Measurements from ENCODE around the gene KCND2.
A peak's percentile ranks its signal among the peaks of the same experiment; 100 is the strongest.

KCND2 gene

DNA sequence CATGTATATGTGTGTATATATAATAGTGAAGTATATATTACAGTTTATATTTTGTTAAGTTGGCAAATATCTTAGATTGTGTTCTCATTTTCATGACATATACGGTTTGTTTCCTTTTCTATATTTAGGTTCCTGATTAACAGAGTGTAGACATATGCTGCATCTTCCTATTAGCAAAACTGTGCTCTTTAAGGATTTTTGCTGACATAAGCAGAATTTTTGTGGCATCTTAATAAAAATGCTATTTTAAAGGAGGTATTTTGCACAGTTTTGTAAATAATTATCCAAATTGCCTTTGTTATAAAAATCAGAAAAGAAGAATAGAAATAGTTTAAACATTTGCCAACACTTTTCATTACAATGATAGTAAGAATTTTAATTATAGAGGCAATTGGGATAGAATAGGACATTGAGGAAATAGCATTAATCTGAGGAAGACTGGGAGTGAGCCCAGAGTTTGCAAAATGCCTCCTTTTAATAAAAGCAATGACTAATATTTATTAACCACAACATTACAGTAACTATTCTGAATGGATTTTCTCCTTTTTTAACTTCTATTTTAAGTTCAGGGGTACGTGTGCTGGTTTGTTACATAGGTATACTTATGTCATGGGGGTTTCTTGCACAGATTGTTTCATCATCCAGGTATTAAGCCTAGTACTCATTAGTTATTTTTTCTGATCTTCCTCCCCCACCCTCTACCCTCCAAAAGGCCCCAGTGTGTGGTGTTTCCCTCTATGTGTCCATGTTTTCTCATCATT lies 38.2 kb downstream of the KCND2 start:
- no peak for DNase-seq

GRCh38 chr7:120320218-120320961 lies 47.4 kb downstream of the KCND2 start:
- DNase-seq: no peak

GRCh38 chr7:120327054-120327453 lies 54.1 kb downstream of the KCND2 start:
- DNase-seq: no peak

DNA sequence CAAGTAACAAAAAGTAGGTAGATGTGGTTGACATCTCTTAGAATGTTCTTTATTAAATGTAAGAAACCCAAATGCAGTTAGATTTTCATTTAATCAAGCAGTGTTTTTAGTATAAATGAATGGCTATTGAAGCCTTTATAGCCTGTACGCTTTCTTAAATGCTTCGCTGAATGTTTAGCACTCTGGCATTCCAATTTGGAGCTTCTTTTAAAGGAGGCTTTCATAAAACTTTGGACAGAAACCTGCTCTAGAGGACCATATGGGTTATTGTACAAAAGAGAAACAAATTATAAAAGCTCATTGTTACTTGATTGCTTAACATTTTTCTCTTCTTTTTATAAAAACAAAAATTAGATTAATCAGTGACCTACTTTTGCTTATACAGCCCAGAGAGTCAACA lies 59.5 kb downstream of the KCND2 start:
- no peak for DNase-seq

- DNase-seq: no peak
Observed at GRCh38 chr7:120334475-120334874, 61.5 kb downstream of the KCND2 start.

GRCh38 chr7:120337308-120337907 lies 64.4 kb downstream of the KCND2 start:
- no peak for DNase-seq

DNA sequence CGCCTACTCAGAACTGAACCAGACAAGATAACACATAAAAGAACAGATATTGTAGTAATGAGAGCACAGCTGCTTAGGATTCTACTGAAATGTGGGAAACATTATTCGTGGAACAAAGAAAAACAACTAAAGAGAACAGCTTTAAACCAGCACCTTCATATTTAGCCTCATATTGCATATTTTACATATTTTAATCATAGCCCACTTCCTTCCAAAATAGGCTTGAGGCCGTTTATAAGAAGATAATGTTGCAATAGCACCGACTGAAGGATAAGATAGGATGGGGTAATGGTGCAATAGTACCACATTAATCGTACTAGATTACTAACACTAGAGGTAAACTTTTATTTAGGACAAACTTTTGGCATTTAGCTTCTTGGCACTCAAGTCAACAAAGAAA lies 71.3 kb downstream of the KCND2 start:
- no peak for DNase-seq

DNA sequence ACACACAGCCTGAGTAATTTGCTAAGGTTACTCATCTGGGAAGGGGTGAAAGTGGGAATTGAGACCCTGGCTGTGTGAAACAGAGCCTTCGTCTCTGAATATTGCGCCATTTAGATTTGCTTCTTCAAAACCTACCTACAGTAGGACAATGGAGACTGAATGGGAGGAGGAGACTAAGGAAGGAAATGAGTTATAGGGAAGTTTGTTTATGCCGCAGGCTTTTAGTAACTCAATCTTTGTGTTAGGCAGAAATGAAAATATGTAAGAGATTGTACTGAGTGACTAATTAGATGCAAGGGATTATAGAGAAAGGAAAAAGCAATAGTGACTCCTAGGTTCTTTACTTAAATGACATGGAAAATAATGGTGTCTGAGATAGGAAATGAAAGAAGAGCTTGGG lies 80.2 kb downstream of the KCND2 start:
- DNase-seq: no peak

DNA sequence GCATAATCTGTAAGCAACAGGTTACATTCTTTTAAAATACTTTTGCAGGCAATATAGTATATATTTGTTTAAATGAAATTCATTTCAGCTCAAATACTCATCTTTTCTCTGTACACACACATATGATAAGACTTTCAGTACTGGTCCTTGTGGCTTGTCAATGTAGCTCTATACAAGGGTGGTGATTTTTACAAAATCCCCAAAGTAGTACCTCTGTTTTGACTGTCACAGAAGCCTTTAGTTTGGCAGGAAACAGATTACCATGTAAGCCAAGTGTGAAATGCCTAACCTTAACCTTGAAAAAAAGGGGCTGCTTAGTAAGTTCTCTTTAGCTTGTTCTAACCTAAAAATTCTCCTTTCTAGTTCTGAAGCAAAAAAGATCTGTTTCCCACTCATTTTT lies 87.9 kb downstream of the KCND2 start:
- DNase-seq: no peak

- no peak for DNase-seq
Observed at GRCh38 chr7:120363414-120363813, 90.4 kb downstream of the KCND2 start.

GRCh38 chr7:120370954-120371353 lies 98.0 kb downstream of the KCND2 start:
- DNase-seq: no peak

- no peak for DNase-seq
Observed at GRCh38 chr7:120373174-120373573, 100.2 kb downstream of the KCND2 start.

- DNase-seq: no peak
Observed at GRCh38 chr7:120394595-120394994, 121.6 kb downstream of the KCND2 start.

DNA sequence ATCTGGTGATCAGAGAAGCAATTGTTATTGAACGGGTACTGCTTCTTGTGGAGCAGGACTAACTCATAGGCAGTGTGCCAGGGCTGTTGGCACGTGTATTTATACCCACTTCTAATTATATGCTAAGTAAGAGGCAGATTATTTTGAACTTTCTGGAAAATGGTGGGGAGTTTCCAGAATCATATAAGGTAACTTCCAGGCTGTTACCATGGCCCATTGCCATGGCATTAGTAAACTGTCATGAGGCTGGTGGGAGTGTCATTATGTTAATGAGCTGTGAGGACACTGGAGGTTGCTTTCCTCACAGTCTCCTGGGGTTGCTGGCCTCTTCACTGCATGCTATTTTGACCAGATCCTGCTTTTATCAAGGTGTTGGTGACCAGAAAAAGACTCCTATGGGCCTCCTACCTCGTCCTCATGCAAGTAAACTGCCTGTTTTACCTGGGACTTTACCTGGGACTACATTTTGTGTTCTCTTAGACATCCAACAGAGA lies 122.6 kb downstream of the KCND2 start:
- DNase-seq: no peak

DNA sequence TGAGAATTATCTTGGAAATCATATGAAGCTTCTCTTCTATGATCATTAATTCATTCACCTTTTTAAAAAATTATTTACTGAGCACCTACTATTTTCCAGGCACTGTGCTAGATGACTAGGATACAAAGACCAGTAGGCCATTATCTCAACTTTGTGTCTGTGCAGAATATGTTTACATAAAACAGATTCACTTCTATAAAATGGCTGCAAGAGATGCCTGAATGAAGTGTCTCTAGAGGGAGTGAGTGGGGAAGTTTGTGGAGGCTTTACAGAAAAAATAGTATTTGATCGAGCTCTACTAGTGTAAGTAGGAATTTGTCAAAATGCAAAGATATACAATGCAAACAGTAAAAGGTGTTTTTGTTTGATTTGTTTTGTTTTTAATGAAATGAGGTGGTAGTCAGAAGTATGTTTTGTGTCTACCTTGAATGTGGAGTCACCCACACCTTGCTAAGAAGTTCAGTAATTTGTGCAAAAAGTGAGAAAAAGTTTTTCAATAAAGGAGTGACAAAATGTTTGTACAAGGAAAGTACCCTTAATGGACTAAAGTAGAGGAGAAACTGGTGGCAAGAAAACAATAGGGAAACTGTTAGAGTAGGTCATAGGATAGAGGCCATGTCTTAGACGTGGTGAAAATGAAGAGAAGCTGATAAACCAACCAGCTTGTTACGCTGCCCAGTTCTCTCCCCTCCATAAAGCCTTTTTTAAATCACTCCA lies 125.5 kb downstream of the KCND2 start:
- DNase-seq: no peak

DNA sequence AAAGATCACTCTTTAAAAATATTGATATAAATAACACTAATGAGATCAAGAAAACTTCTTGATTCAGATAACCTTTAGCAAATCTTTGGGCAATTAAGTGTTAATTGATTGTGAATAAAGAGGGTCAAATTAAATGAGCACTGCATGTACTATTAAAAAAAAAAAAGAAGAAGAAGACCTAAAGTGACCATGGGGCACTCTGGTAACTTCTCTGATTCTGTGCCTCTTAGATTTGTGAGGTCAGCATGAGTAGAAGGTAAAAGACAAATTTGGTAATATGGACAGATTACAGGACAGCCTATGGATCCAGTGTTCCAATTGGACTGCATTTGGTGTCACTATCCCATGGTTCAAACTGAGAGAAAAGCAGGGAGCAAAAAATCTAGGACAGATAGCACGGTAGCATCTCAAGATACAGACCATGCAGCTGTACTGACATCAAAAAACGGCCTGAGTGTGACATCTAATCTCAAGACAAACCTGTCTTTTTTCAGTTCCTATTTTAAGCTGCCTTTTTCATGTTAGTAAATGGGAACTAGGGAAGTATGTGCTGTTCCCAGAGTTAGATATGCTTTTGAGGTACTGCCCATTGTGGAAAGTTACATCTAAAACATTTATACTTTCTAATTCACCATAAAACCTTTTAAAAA lies 128.0 kb downstream of the KCND2 start:
- DNase-seq: no peak

DNA sequence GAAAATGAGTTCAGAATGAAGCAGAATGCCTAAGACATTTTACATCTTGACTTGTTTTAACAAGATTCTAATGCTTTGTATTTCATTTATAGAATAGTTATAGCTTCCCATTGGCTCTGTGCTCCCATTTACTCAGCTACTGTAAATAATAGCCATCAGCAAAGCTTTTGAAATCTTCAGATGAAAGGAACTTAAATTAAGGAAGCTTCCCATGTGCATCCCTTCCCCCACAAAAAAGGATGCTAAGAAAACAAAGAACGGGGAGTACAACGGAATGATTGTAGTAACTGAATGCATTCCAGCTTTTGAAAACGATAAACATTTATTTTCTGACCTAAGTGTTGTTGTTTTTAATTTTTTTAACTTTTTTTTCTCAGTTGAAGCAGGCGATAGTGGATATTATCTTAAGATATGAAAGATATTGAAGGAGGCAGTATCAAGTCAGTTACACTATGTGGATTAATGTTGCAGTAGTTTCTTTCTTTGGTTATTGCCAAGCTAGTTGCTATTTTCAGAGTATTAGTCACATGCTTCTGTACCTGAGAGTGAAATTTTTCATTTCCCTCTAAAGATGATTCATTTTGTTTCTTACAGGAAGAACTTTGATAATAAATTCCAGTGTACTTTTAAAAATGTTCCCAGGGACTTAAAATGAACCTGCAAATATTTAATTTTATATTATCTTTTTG lies 129.2 kb downstream of the KCND2 start:
- DNase-seq: peak in 1 of 14 donors; percentile 57

DNA sequence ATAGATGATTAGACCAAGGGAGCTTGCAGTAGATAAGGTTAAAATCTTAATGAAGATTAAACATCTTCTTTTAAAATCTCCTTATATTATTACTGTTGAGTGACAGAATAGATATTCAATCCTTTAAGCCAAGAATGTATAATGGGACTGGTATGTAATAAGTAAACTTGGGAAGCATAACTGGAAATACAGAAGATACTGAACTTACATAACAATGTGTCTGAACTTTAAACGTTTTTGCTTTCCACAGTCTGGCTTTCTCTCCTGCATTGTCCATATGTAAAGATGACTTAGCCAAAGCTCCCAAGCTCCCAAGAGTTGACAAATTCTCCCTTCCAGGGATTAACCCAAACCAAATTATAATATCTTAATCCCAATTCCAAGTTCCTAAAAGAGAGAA lies 129.8 kb downstream of the KCND2 start:
- DNase-seq: no peak

GRCh38 chr7:120404042-120404441 lies 131.1 kb downstream of the KCND2 start:
- no peak for DNase-seq

GRCh38 chr7:120405652-120406051 lies 132.7 kb downstream of the KCND2 start:
- DNase-seq: no peak

DNA sequence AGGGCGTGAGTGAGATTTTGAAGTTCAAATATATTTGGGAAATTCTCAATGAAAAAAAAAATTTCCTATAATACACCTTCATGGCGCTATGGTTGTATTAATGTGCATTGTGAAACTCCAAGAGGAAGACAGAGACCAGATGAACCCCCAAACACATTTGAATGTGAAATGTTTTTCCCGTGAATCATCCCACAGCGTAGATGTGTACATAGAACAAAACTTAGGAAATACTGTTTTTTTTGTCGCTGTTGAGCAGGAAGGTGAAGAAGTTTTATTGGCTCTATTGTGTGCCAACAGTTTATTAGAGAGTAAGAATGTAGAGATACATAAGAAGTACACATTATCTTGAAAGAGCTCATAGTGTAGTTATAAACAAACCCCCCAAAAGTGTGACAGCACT lies 134.0 kb downstream of the KCND2 start:
- DNase-seq: no peak

All from C1 segment of cervical spinal cord (tissue), 14 donors.